Activated T-cell treated with anti-CD3 and anti-CD28 coated beads, Interleukin-2, amount 50 U/mL, for 1 hour (primary cell): ENCODE results near the gene FRY.

ENCODE experiments used
- DNase-seq: peaks from one replicate; pipeline ENCODE4 v3.0.0-alpha.2; 2020

The FRY gene

GRCh38 chr13:32017474-32017873, 14.1 kb upstream of the FRY start:
- DNase-seq: no peak

- DNase-seq: no peak
These were observed 11.9 kb upstream of the FRY start for GRCh38 chr13:32019612-32020233.

GRCh38 chr13:32021785-32022184, 9.8 kb upstream of the FRY start:
- DNase-seq: no peak

GRCh38 chr13:32022311-32022710, 9.3 kb upstream of the FRY start:
- DNase-seq: no peak

GRCh38 chr13:32023096-32023495, 8.5 kb upstream of the FRY start:
- no peak for DNase-seq

- no peak for DNase-seq
These were observed 7.9 kb upstream of the FRY start for GRCh38 chr13:32023698-32024097.

- DNase-seq: no peak
These were observed 6.8 kb upstream of the FRY start for GRCh38 chr13:32024750-32025149.

- DNase-seq: no peak
These were observed 5.8 kb upstream of the FRY start for GRCh38 chr13:32025730-32026129.

- no peak for DNase-seq
These were observed 5.0 kb upstream of the FRY start for GRCh38 chr13:32026623-32027022.

- DNase-seq: no peak
These were observed 2.9 kb upstream of the FRY start for GRCh38 chr13:32028711-32029110.

- no peak for DNase-seq
These were observed 1.9 kb upstream of the FRY start for GRCh38 chr13:32029684-32030083.

- no peak for DNase-seq
These were observed 319 bp downstream of the FRY start for GRCh38 chr13:32031815-32032370.

GRCh38 chr13:32032759-32033158, 1.2 kb downstream of the FRY start:
- DNase-seq: no peak

GRCh38 chr13:32033744-32034143, 2.2 kb downstream of the FRY start:
- no peak for DNase-seq

- DNase-seq: no peak
These were observed 4.1 kb downstream of the FRY start for GRCh38 chr13:32035716-32036115.

GRCh38 chr13:32036126-32036695, 4.6 kb downstream of the FRY start:
- DNase-seq: no peak

- DNase-seq: no peak
These were observed 5.2 kb downstream of the FRY start for GRCh38 chr13:32036757-32037156.

GRCh38 chr13:32037471-32037870, 5.9 kb downstream of the FRY start:
- DNase-seq: no peak

GRCh38 chr13:32038343-32038742, 6.8 kb downstream of the FRY start:
- no peak for DNase-seq

GRCh38 chr13:32039056-32039455, 7.5 kb downstream of the FRY start:
- no peak for DNase-seq

- DNase-seq: no peak
These were observed 8.0 kb downstream of the FRY start for GRCh38 chr13:32039528-32039927.

- DNase-seq: no peak
These were observed 8.6 kb downstream of the FRY start for GRCh38 chr13:32040052-32040642.

- DNase-seq: no peak
These were observed 9.1 kb downstream of the FRY start for GRCh38 chr13:32040689-32041088.

GRCh38 chr13:32041429-32041828, 9.9 kb downstream of the FRY start:
- DNase-seq: no peak

GRCh38 chr13:32042551-32042950, 11.0 kb downstream of the FRY start:
- no peak for DNase-seq
